ENCODE measurements around the gene CTAGE6. TPM values are rescaled to one million over a fixed set of nuclear protein-coding genes. Genes with fewer than 3 reads are reported as not detected.
"Not testable (repeated sequence)": the region's sequence is repeated elsewhere in the genome, so short reads cannot be mapped to it uniquely, and the experiment has no call there.

The CTAGE6 gene
- total and polyA plus RNA-seq, 2 donors (not counting 1 experiment from before 2014, with no cell fraction given): 1.9 TPM; not detected in 1

DNA sequence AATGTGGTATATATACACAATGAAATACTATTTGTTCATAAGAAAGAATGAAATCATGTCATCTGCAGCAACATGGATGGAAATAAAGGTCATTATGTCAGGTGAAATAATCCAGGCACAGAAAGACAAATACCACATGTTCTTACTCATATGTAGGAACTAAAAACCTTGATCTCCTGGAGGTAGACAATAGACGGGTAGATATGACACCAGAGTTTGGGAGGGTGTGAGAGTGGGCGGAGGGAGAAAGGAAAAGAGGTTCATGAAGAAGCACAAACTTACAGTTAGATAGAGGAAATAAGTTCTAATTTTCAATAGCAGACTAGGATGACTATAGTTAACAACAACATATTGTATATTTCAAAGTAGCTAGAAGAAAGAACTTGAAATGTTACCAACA is 22.1 kb upstream of the CTAGE6 start:
- H3K36me3 ChIP-seq (replicated peaks in 1 of 2; ENCODE audit: control extremely low read depth in 1 of 2, control insufficient read depth in 1 of 2, extremely low read depth in 1 of 2, insufficient read depth in 2 of 2, low read length in 1 of 2); DNase-seq; H3K27me3 Mint-ChIP-seq; H3K9me3 Mint-ChIP-seq (ENCODE audit: insufficient read depth); H3K4me3 ChIP-seq (ENCODE audit: control extremely low read depth in 1 of 5, extremely low read depth in 1 of 5, insufficient read depth in 1 of 5, low read depth in 2 of 5, low read length in 4 of 5); H3K4me3 Mint-ChIP-seq; H3K4me1 Mint-ChIP-seq; H2AFZ ChIP-seq (ENCODE audit: insufficient read depth, low read depth, low read length, poor library complexity, severe bottlenecking); H3K27me3 ChIP-seq (replicated peaks in 1 of 4; ENCODE audit: control extremely low read depth in 1 of 4, control insufficient read depth in 3 of 4, insufficient read depth in 4 of 4, low read length in 3 of 4); intact Hi-C loops (cut with micrococcal nuclease); H3K4me1 ChIP-seq (ENCODE audit: control insufficient read depth in 2 of 2, insufficient read depth in 2 of 2, low read length in 2 of 2); H3K79me2 ChIP-seq (ENCODE audit: control insufficient read depth, insufficient read depth, low read length); H3K4me2 ChIP-seq (replicated peaks; ENCODE audit: low read depth, low read length, poor library complexity, severe bottlenecking); H4K20me1 ChIP-seq (ENCODE audit: control insufficient read depth, insufficient read depth, low read length, poor library complexity, severe bottlenecking); H3K9ac ChIP-seq (ENCODE audit: low read length); CTCF ChIA-PET; H3K27ac Mint-ChIP-seq; H3K9me3 ChIP-seq (ENCODE audit: control extremely low read depth in 1 of 3, control insufficient read depth in 2 of 3, insufficient read depth in 1 of 3, low read length in 2 of 3); POLR2A ChIA-PET; H3K27ac ChIP-seq (ENCODE audit: low read length in 2 of 2); ATAC-seq (ENCODE audit: low read depth): not testable (repeated sequence)
- WGBS (ENCODE audit: insufficient coverage): no CpG with 5 or more reads among the region's 2 CpGs

DNA sequence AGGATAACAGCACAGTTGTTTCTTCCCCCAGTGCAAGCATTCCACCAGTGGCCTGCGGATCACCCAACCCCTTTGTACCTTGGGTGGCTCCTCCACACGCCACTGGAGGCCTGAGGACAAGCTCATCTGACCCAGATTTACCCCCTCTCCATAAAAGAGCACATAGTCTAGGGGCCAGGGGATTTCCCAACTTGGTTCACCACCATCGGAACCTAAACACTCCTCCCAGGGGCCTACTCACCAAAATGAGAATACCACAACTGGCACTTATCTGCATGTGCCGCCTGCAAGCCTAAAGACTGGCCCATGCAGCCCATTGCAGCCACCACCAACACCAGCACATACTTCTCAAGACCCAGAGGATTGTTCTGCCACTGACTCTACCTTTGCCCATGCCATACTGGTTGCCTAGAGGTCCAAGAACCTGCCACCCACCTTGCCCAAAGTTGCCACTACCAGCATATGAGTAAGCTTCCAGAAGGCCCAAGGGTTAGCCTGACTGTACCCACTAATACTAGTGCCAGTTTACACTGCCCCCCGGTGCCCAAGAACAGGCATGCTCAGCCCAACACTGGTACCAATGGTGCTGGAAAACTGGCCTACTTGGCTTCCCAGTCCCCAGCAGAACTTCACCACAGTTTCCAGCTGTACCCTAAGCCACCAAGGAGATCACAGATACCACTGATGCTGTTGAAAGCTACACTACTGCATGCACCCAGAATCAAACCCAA is 15.4 kb upstream of the CTAGE6 start:
- H3K4me2 ChIP-seq (replicated peaks; ENCODE audit: low read depth, low read length, poor library complexity, severe bottlenecking); H3K9me3 Mint-ChIP-seq (ENCODE audit: insufficient read depth); ATAC-seq (ENCODE audit: low read depth); H3K4me1 ChIP-seq (ENCODE audit: control insufficient read depth in 2 of 2, insufficient read depth in 2 of 2, low read length in 2 of 2); H3K27ac ChIP-seq (ENCODE audit: low read length in 2 of 2); H2AFZ ChIP-seq (ENCODE audit: insufficient read depth, low read depth, low read length, poor library complexity, severe bottlenecking); H3K36me3 ChIP-seq (replicated peaks in 1 of 2; ENCODE audit: control extremely low read depth in 1 of 2, control insufficient read depth in 1 of 2, extremely low read depth in 1 of 2, insufficient read depth in 2 of 2, low read length in 1 of 2); CTCF ChIA-PET; H3K4me1 Mint-ChIP-seq; H3K27me3 Mint-ChIP-seq; H3K4me3 Mint-ChIP-seq; H3K9ac ChIP-seq (ENCODE audit: low read length); intact Hi-C loops (cut with micrococcal nuclease); H3K79me2 ChIP-seq (ENCODE audit: control insufficient read depth, insufficient read depth, low read length); H3K27ac Mint-ChIP-seq; POLR2A ChIA-PET; H4K20me1 ChIP-seq (ENCODE audit: control insufficient read depth, insufficient read depth, low read length, poor library complexity, severe bottlenecking); H3K9me3 ChIP-seq (ENCODE audit: control extremely low read depth in 1 of 3, control insufficient read depth in 2 of 3, insufficient read depth in 1 of 3, low read length in 2 of 3); H3K27me3 ChIP-seq (replicated peaks in 1 of 4; ENCODE audit: control extremely low read depth in 1 of 4, control insufficient read depth in 3 of 4, insufficient read depth in 4 of 4, low read length in 3 of 4); DNase-seq; H3K4me3 ChIP-seq (ENCODE audit: control extremely low read depth in 1 of 5, extremely low read depth in 1 of 5, insufficient read depth in 1 of 5, low read depth in 2 of 5, low read length in 4 of 5): not testable (repeated sequence)
- WGBS (ENCODE audit: insufficient coverage): no CpG with 5 or more reads among the region's 5 CpGs

DNA sequence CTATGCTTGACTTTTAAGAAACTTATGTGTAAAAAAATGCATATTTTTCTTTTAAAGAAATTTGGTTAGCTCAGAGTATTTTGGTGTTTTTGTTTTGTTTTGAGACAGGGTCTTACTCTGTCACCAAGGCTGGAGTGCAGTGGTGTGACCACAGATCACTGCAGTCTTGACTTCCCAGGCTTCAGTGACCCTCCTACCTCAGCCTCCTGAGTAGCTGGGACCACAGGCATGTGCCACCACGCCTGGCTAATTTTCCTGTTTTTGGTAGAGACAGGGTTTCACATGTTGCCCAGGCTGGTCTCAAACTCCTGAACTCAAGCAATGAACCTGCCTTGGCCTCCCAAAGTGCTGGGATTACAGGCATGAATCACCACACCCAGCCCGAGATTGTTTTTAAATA is 10.0 kb upstream of the CTAGE6 start:
- H3K36me3 ChIP-seq (replicated peaks in 1 of 2; ENCODE audit: control extremely low read depth in 1 of 2, control insufficient read depth in 1 of 2, extremely low read depth in 1 of 2, insufficient read depth in 2 of 2, low read length in 1 of 2); intact Hi-C loops (cut with micrococcal nuclease); CTCF ChIA-PET; DNase-seq; POLR2A ChIA-PET; H3K9me3 ChIP-seq (ENCODE audit: control extremely low read depth in 1 of 3, control insufficient read depth in 2 of 3, insufficient read depth in 1 of 3, low read length in 2 of 3); H4K20me1 ChIP-seq (ENCODE audit: control insufficient read depth, insufficient read depth, low read length, poor library complexity, severe bottlenecking); H3K4me2 ChIP-seq (replicated peaks; ENCODE audit: low read depth, low read length, poor library complexity, severe bottlenecking); H3K4me3 Mint-ChIP-seq; H3K4me1 Mint-ChIP-seq; H3K4me1 ChIP-seq (ENCODE audit: control insufficient read depth in 2 of 2, insufficient read depth in 2 of 2, low read length in 2 of 2); H3K27me3 Mint-ChIP-seq; ATAC-seq (ENCODE audit: low read depth); H2AFZ ChIP-seq (ENCODE audit: insufficient read depth, low read depth, low read length, poor library complexity, severe bottlenecking); H3K9me3 Mint-ChIP-seq (ENCODE audit: insufficient read depth); H3K4me3 ChIP-seq (ENCODE audit: control extremely low read depth in 1 of 5, extremely low read depth in 1 of 5, insufficient read depth in 1 of 5, low read depth in 2 of 5, low read length in 4 of 5); H3K27ac ChIP-seq (ENCODE audit: low read length in 2 of 2); H3K79me2 ChIP-seq (ENCODE audit: control insufficient read depth, insufficient read depth, low read length); H3K9ac ChIP-seq (ENCODE audit: low read length); H3K27me3 ChIP-seq (replicated peaks in 1 of 4; ENCODE audit: control extremely low read depth in 1 of 4, control insufficient read depth in 3 of 4, insufficient read depth in 4 of 4, low read length in 3 of 4); H3K27ac Mint-ChIP-seq: not testable (repeated sequence)
- WGBS (ENCODE audit: insufficient coverage): 60% methylated on average over 1 of the region's 2 CpGs

DNA sequence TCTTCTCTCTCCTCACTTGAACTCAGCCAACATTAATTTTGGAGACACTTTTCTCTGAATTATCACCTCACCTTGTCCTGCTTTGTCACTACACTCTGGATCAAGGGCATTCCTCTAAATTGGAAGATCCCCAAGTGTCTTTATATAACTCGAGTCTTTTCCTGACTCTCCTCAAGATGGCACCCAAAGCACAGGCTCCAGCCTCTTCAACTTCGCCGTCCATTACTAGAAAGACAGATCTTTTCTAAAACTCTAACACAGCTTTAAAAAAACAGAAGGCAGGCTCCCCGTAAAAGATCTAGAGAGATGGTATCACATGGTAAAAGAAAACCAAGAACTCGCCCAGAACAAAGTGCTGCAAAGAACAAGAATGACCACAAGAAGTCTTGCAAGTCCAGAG is 8.2 kb upstream of the CTAGE6 start:
- POLR2A ChIA-PET; H3K4me3 ChIP-seq (ENCODE audit: control extremely low read depth in 1 of 5, extremely low read depth in 1 of 5, insufficient read depth in 1 of 5, low read depth in 2 of 5, low read length in 4 of 5); H3K4me2 ChIP-seq (replicated peaks; ENCODE audit: low read depth, low read length, poor library complexity, severe bottlenecking); H2AFZ ChIP-seq (ENCODE audit: insufficient read depth, low read depth, low read length, poor library complexity, severe bottlenecking); H3K27ac ChIP-seq (ENCODE audit: low read length in 2 of 2); H3K4me1 Mint-ChIP-seq; H3K9me3 ChIP-seq (ENCODE audit: control extremely low read depth in 1 of 3, control insufficient read depth in 2 of 3, insufficient read depth in 1 of 3, low read length in 2 of 3); CTCF ChIA-PET; H3K9ac ChIP-seq (ENCODE audit: low read length); H3K9me3 Mint-ChIP-seq (ENCODE audit: insufficient read depth); H4K20me1 ChIP-seq (ENCODE audit: control insufficient read depth, insufficient read depth, low read length, poor library complexity, severe bottlenecking); H3K4me1 ChIP-seq (ENCODE audit: control insufficient read depth in 2 of 2, insufficient read depth in 2 of 2, low read length in 2 of 2); ATAC-seq (ENCODE audit: low read depth); H3K27me3 ChIP-seq (replicated peaks in 1 of 4; ENCODE audit: control extremely low read depth in 1 of 4, control insufficient read depth in 3 of 4, insufficient read depth in 4 of 4, low read length in 3 of 4); H3K4me3 Mint-ChIP-seq; intact Hi-C loops (cut with micrococcal nuclease); H3K79me2 ChIP-seq (ENCODE audit: control insufficient read depth, insufficient read depth, low read length); DNase-seq; H3K27ac Mint-ChIP-seq; H3K27me3 Mint-ChIP-seq; H3K36me3 ChIP-seq (replicated peaks in 1 of 2; ENCODE audit: control extremely low read depth in 1 of 2, control insufficient read depth in 1 of 2, extremely low read depth in 1 of 2, insufficient read depth in 2 of 2, low read length in 1 of 2): not testable (repeated sequence)
- no CpG with 5 or more reads among the region's 5 CpGs for WGBS (ENCODE audit: insufficient coverage)
